H9 (cell line): ENCODE measurements around the gene IFT27. TPM values are rescaled to one million over a fixed set of nuclear protein-coding genes. Genes with fewer than 3 reads are reported as not detected.

Source experiments
- DNase-seq: peaks from one replicate; pipeline ENCODE4 v3.0.0-alpha.2; 2017
- H2AFZ ChIP-seq: one replicate; pipeline ENCODE4 v1.6.1; 2013; ENCODE audit warnings: mild to moderate bottlenecking, low read length, control low read depth, moderate library complexity
- H2AK5ac ChIP-seq: 2 replicates; pipeline ENCODE4 v1.6.1; 2013; ENCODE audit warnings: low read length, control low read depth, mixed read lengths; ENCODE audit not compliant: insufficient read length
- H2BK120ac ChIP-seq: one replicate; pipeline ENCODE4 v1.6.1; 2013; ENCODE audit warnings: low read depth, mild to moderate bottlenecking, low read length, control low read depth, inconsistent platforms; ENCODE audit not compliant: poor library complexity, severe bottlenecking
- H2BK12ac ChIP-seq: 2 replicates; pipeline ENCODE4 v1.6.1; 2013; ENCODE audit warnings: low read length, control low read depth, mixed read lengths, low read depth; ENCODE audit not compliant: insufficient read length
- H2BK15ac ChIP-seq: 2 replicates; pipeline ENCODE4 v1.6.1; 2013; ENCODE audit warnings: low read depth, low read length, control low read depth
- H2BK20ac ChIP-seq: one replicate; pipeline ENCODE4 v1.6.1; 2013; ENCODE audit warnings: low read depth, mild to moderate bottlenecking, low read length, control low read depth, inconsistent platforms; ENCODE audit not compliant: poor library complexity, severe bottlenecking
- H2BK5ac ChIP-seq: 2 replicates; pipeline ENCODE4 v1.6.1; 2013; ENCODE audit warnings: low read length, control low read depth, mixed read lengths; ENCODE audit not compliant: insufficient read length
- H3K14ac ChIP-seq: 2 replicates; pipeline ENCODE4 v1.6.1; 2013; ENCODE audit warnings: low read length, control low read depth; ENCODE audit not compliant: insufficient read depth
- H3K18ac ChIP-seq: 2 replicates; pipeline ENCODE4 v1.6.1; 2013; ENCODE audit warnings: low read depth, mild to moderate bottlenecking, mixed read lengths, low read length, control low read depth; ENCODE audit not compliant: insufficient read length
- H3K23ac ChIP-seq: 2 replicates; pipeline ENCODE4 v1.6.1; 2013; ENCODE audit warnings: low read length, control low read depth, mixed read lengths, low read depth; ENCODE audit not compliant: insufficient read length
- H3K23me2 ChIP-seq: 2 replicates; pipeline ENCODE4 v1.6.1; 2013; ENCODE audit warnings: low read depth, mild to moderate bottlenecking, mixed read lengths, low read length, control low read depth; ENCODE audit not compliant: insufficient read length, poor library complexity, severe bottlenecking
- H3K27ac ChIP-seq: 2 replicates; pipeline ENCODE4 v1.5.1; 2013; ENCODE audit warnings: low read length, control low read depth, mixed read lengths, low read depth; ENCODE audit not compliant: insufficient read length
- H3K27me3 ChIP-seq: 2 replicates; pipeline ENCODE4 v1.6.1; 2013; ENCODE audit warnings: low read length, control low read depth, inconsistent platforms; ENCODE audit not compliant: insufficient read depth
- H3K4ac ChIP-seq: 2 replicates; pipeline ENCODE4 v1.6.1; 2013; ENCODE audit warnings: low read depth, mild to moderate bottlenecking, control low read depth, inconsistent platforms, low read length, moderate library complexity
- H3K4me1 ChIP-seq: 2 replicates; pipeline ENCODE4 v1.6.1; 2013; ENCODE audit warnings: low read length, control low read depth, inconsistent platforms; ENCODE audit not compliant: insufficient read depth
- H3K4me2 ChIP-seq: 2 replicates; pipeline ENCODE4 v1.6.1; 2013; ENCODE audit warnings: low read length, control low read depth, mixed read lengths; ENCODE audit not compliant: insufficient read length, insufficient read depth
- H3K56ac ChIP-seq: 2 replicates; pipeline ENCODE4 v1.6.1; 2013; ENCODE audit warnings: low read depth, mild to moderate bottlenecking, mixed read lengths, low read length, control low read depth; ENCODE audit not compliant: insufficient read length
- H3K79me1 ChIP-seq: 2 replicates; pipeline ENCODE4 v1.6.1; 2013; ENCODE audit warnings: low read depth, mild to moderate bottlenecking, moderate library complexity, low read length, control low read depth, inconsistent platforms; ENCODE audit not compliant: insufficient read depth, poor library complexity, severe bottlenecking
- H3K79me2 ChIP-seq: 2 replicates; pipeline ENCODE4 v1.6.1; 2013; ENCODE audit warnings: low read length, control low read depth, inconsistent platforms; ENCODE audit not compliant: insufficient read depth
- H3K9ac ChIP-seq: 2 replicates; pipeline ENCODE4 v1.6.1; 2013; ENCODE audit warnings: low read length, control low read depth, mixed read lengths; ENCODE audit not compliant: insufficient read length; ENCODE audit errors: extremely low read depth
- H3K9me3 ChIP-seq: one replicate; pipeline ENCODE4 v1.6.1; 2013; ENCODE audit warnings: low read depth, low read length, inconsistent platforms; ENCODE audit not compliant: control insufficient read depth
- H3T11ph ChIP-seq: one replicate; pipeline ENCODE4 v1.6.1; 2013; ENCODE audit warnings: mild to moderate bottlenecking, low read length, control low read depth, inconsistent platforms
- H4K20me1 ChIP-seq: one replicate; pipeline ENCODE4 v1.6.1; 2013; ENCODE audit not compliant: control insufficient read depth, insufficient read length, insufficient read depth
- H4K5ac ChIP-seq: 2 replicates; pipeline ENCODE4 v1.6.1; 2013; ENCODE audit warnings: low read depth, mild to moderate bottlenecking, mixed read lengths, low read length, control low read depth; ENCODE audit not compliant: insufficient read length
- H4K8ac ChIP-seq: replicated peaks from 2 replicates; pipeline ENCODE4 v1.6.1; 2013; ENCODE audit warnings: low read length, control low read depth, mixed read lengths, low read depth; ENCODE audit not compliant: insufficient read length
- H4K91ac ChIP-seq: 2 replicates; pipeline ENCODE4 v1.6.1; 2013; ENCODE audit warnings: low read depth, mild to moderate bottlenecking, moderate library complexity, mixed read lengths, low read length, control low read depth; ENCODE audit not compliant: insufficient read length
- H3K27ac Mint-ChIP-seq, 3 experiments: 2 replicates in 2 of 3; 3 replicates in 1 of 3; pipeline ENCODE4 v1.8.0; 2020 to 2021; ENCODE audit warnings: mixed read lengths in 3 of 3, mild to moderate bottlenecking in 1 of 3, moderate library complexity in 1 of 3
- H3K27me3 Mint-ChIP-seq: 2 replicates; pipeline ENCODE4 v1.8.0; 2021; ENCODE audit warnings: low read depth, mild to moderate bottlenecking, moderate library complexity, mixed read lengths
- H3K36me3 Mint-ChIP-seq, 3 experiments: 2 replicates in 2 of 3; 3 replicates in 1 of 3; pipeline ENCODE4 v1.8.0; 2020 to 2021; ENCODE audit warnings: low read depth in 3 of 3, mixed read lengths in 3 of 3; ENCODE audit not compliant: insufficient read depth in 1 of 3
- H3K4me1 Mint-ChIP-seq, 2 experiments: 2 replicates each; pipeline ENCODE4 v1.8.0; 2020; ENCODE audit warnings: mixed read lengths in 2 of 2
- H3K4me3 Mint-ChIP-seq, 2 experiments: 2 replicates in 1 of 2; 3 replicates in 1 of 2; pipeline ENCODE4 v1.8.0; 2020 to 2021; ENCODE audit warnings: mild to moderate bottlenecking in 2 of 2, mixed read lengths in 2 of 2, moderate library complexity in 1 of 2
- H3K9me3 Mint-ChIP-seq, 2 experiments: 2 replicates in 1 of 2; 3 replicates in 1 of 2; pipeline ENCODE4 v1.8.0; 2020; ENCODE audit warnings: mild to moderate bottlenecking in 2 of 2, mixed read lengths in 2 of 2, moderate library complexity in 1 of 2
- CTCF ChIP-seq: fragments of 200-600 bp; sonication (generic); conservative IDR thresholded peaks from 3 replicates; pipeline ENCODE4 v1.8.0; 2021; ENCODE audit warnings: antibody characterized with exemption, mild to moderate bottlenecking
- WGBS: extraction: QIAGEN DNeasy Blood & Tissue Kit; methylation state at CpG from one replicate; pipeline ENCODE4 v1.1.7; 2013; ENCODE audit warnings: missing lambda C conversion rate, low lambda C conversion rate, mixed read lengths; ENCODE audit not compliant: insufficient read length; ENCODE audit errors: extremely low coverage; 5-methylcytosine and 5-hydroxymethylcytosine counted together
- total RNA-seq: library from RNA; stranded (reverse); gene quantifications from 2 replicates; pipeline ENCODE4 v1.2.1, GENCODE V29; 2021

IFT27 gene
- total RNA-seq, 1 experiment from 2014 or later: 43.4 TPM

DNA sequence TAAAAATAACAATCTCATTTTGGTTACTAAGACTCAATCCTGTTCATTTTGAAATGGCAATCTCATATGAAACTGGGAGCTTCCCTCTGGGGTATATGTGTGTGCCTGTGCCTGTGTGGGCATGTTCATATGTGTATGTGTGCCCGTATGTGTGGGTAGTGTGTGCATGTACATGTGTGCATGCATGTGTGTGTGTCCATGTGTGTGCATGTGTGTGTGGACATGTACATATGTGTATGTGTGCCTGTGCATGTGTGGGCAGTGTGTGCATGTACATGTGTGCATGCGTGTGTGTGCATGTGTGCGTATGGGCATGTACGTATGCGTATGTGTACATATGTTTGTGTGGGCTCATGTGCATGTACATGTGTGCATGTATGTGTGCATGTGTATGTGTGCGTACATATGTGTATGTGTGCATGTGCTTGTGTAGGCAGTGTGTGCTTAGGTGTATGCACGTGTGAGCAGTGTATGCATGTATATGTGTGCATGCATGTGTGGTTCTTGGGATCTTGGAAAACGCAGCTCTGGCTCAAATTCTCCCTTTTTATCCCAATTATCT is 47.9 kb downstream of the IFT27 start:
- no peak overlapping the region for H3K4me3 Mint-ChIP-seq

More for the DNA sequence above, 47.9 kb downstream of the IFT27 start:
- Histone ChIP-seq H3K18ac (no peak overlapping the region), H3K4me2 (no peak overlapping the region), H2BK12ac (no peak overlapping the region), H3K14ac (no peak overlapping the region), H4K91ac (no peak overlapping the region), H2BK20ac (no peak overlapping the region), H2AFZ (no peak overlapping the region), H3K23ac (no peak overlapping the region), H3K79me2 (no peaks in the 10 kb centered on the region), H3K27ac (no peak overlapping the region), H3K4ac (no peak overlapping the region), H3K9me3 (no peaks in the 10 kb centered on the region), H3K79me1 (no peaks in the 10 kb centered on the region), H3K56ac (no peak overlapping the region), H3K9ac (no peak overlapping the region), H2BK120ac (no peak overlapping the region), H2BK15ac (no peak overlapping the region), H3T11ph (no peak overlapping the region), H4K8ac (no peak overlapping the region), H3K4me1 (no peaks in the 10 kb centered on the region), H4K5ac (no peak overlapping the region), H2AK5ac (no peak overlapping the region), H2BK5ac (no peak overlapping the region), H4K20me1 (peaks cover 3% of the 10 kb centered on the region), H3K23me2 (no peaks in the 10 kb centered on the region), H3K27me3 (no peaks in the 10 kb centered on the region; the same call in 1 of the 2 replicates)
- no peaks in the 10 kb centered on the region; a peak in 1 of 7 replicates for H3K36me3 Mint-ChIP-seq
- no peak overlapping the region for H3K27ac Mint-ChIP-seq
- no peaks in the 10 kb centered on the region; a peak in 1 of 5 replicates for H3K9me3 Mint-ChIP-seq
- peaks cover 34% of the 10 kb centered on the region for H3K27me3 Mint-ChIP-seq
- no CpG with 5 or more reads among the region's 8 CpGs for WGBS
- no peak for TF ChIP-seq CTCF
- peaks cover 3 to 5% of the 10 kb centered on the region in 2 experiments for H3K4me1 Mint-ChIP-seq
- DNase-seq: peak; percentile 13
